NCI-H460 (cell line): Measurements from ENCODE around the gene CLTCL1. TPM values are rescaled to one million over a fixed set of nuclear protein-coding genes. Genes with fewer than 3 reads are reported as not detected.

Experiments
- DNase-seq: peaks from one replicate; pipeline ENCODE4 v3.0.0-alpha.2; 2016; ENCODE audit warnings: low read depth; ENCODE audit errors: extremely low read depth
- total RNA-seq: library from RNA; depleted of rRNA; stranded (reverse); fragments of >200 nt; shearing (Covaris generic); gene quantifications from 2 replicates; pipeline ENCODE4 v1.2.3, GENCODE V29; 2014

CLTCL1 gene
- total RNA-seq, 1 experiment from 2014 or later = 2.0 TPM

- no peak for DNase-seq
Measured at GRCh38 chr22:19199479-19199878, 92.0 kb downstream of the CLTCL1 start.

- no peak for DNase-seq
Measured at GRCh38 chr22:19197997-19198865, 93.3 kb downstream of the CLTCL1 start.

GRCh38 chr22:19196841-19197612 is 94.5 kb downstream of the CLTCL1 start:
- DNase-seq = no peak

- no peak for DNase-seq
Measured at GRCh38 chr22:19195796-19196731, 95.5 kb downstream of the CLTCL1 start.

- no peak for DNase-seq
Measured at GRCh38 chr22:19194766-19195536, 96.6 kb downstream of the CLTCL1 start.

GRCh38 chr22:19193879-19194278 is 97.6 kb downstream of the CLTCL1 start:
- DNase-seq = no peak

GRCh38 chr22:19187716-19188563 is 103.6 kb downstream of the CLTCL1 start:
- DNase-seq = no peak

- DNase-seq = no peak
Measured at GRCh38 chr22:19184276-19184997, 107.1 kb downstream of the CLTCL1 start.

- DNase-seq = no peak
Measured at GRCh38 chr22:19183216-19183615, 108.3 kb downstream of the CLTCL1 start.

- DNase-seq = no peak
Measured at GRCh38 chr22:19182472-19183157, 108.9 kb downstream of the CLTCL1 start.

- no peak for DNase-seq
Measured at GRCh38 chr22:19181786-19182471, 109.6 kb downstream of the CLTCL1 start.

- no peak for DNase-seq
Measured at GRCh38 chr22:19180740-19181410, 110.6 kb downstream of the CLTCL1 start.

GRCh38 chr22:19180234-19180633 is 111.3 kb downstream of the CLTCL1 start:
- DNase-seq = no peak

GRCh38 chr22:19179497-19180048 is 111.9 kb downstream of the CLTCL1 start:
- DNase-seq = peak; percentile 58

GRCh38 chr22:19178657-19179496 is 112.6 kb downstream of the CLTCL1 start, which contains the start of gene SLC25A1:
SLC25A1 (minus strand) TSS chr22:19178736; CDS start chr22:19178673, 63 bp downstream.
- peak; percentile 85 for DNase-seq
